PFSK-1 (cell line): ENCODE data around the gene CSRP3.

Experiments used
- POLR2AphosphoS5 ChIP-seq: IDR thresholded peaks from 2 replicates; pipeline ENCODE4 v1.6.1; 2012; ENCODE audit warnings: low read depth, mild to moderate bottlenecking, control low read depth, low read length, moderate library complexity
- REST ChIP-seq, 2 experiments: IDR thresholded peaks; 2 replicates each; pipeline versions ENCODE4 v1.6.1 to v1.8.0; 2011 to 2012; ENCODE audit warnings: low read depth in 2 of 2, low read length in 2 of 2, control low read depth in 1 of 2, inconsistent platforms in 1 of 2, mild to moderate bottlenecking in 1 of 2, moderate library complexity in 1 of 2; ENCODE audit not compliant: insufficient read depth in 1 of 2

- TF ChIP-seq POLR2AphosphoS5 (no peak), REST (IDR thresholded peaks at IDR 0.05; ENCODE audit: insufficient read depth in 1 of 2, low read depth in 2 of 2, low read length in 2 of 2) (no peak)
Measured at GRCh38 chr11:19229671-19230070, 27.9 kb upstream of the CSRP3 start.
